ENCODE results near the gene ISG20.
A peak's percentile ranks its signal among the peaks of the same experiment; 100 is the strongest.
"Not testable (repeated sequence)": the region's sequence is repeated elsewhere in the genome, so short reads cannot be mapped to it uniquely, and the experiment has no call there.

The ISG20 gene

DNA sequence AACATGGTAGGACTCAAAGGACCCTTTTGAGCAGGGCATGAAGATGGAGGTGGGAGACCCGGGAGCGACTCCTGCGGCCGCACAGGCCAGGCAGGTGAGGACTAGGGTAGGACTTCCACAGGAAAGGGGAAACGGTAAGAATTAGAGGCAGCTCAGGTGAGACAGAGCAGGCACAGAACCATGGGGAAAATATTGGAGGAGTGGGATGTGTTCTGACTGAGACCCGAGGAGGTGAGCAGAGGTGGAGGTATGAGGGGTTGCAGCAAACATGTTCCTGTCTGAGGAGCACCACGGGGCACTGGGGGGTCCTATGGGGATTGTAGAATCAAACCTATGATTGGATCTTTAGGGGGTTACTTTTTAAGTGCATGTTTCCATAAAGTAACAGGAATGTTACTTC lies 1.4 kb upstream of the ISG20 start:
- DNase-seq, result no peak

DNA sequence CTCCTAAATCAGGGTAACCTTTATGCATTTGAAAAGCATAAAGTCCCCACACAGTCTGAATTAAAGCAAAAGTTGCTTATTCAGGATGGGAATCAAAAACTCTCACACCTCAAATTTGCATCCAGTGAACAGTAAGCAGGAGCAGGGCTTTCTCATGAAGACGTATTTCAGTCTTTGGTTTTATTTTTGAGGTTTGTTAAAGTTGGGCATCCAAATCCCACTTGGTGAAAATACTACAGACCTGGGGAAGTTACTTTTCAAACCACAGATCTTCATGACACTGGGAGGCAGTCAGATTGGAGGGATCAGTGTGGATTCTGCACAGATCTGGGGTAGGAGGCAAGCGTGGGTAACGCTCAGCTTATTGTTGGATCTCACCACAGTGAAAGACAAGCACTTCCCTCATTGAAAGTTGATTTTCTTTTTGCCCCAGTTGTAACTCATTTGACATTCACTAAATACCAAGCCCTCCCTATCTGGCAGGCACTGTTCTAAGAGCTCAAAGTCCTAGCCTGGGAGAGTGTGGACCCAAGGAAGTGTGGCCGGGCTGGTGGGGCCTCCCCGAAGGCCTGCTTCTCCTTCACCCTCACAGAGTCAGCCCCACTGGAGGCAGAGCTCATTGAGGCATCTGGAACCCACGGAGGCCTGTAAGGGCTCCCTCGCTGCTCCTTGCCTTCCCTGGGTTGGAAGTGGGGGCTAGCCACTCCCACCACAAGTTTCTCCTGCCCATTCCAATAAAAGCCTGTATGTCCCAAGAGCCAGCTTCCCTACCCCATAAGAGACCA lies 783 bp upstream of the ISG20 start:
- DNase-seq, result no peak

DNA sequence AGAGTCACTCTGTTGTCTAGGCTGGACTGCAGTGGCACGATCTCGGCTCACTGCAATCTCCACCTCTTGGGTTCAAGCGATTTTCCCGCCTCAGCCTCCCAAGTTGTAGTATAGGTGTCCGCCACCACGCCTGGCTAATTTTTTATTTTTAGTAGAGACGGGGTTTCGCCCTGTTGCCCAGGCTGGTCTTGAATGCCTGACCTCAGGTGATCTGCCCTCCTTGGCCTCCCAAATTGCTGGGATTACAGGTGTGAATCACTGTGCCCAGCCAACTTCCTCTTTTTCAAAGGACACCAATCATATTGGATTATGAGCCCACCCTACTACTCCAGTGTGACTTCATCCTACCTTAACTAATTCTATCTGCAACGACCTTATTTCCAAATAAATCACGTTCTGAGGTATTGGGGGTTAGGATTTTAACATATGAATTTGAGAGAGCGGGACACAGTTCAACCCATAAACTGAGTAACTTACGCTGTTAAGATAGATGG lies 3.2 kb downstream of the ISG20 start:
- DNase-seq, result no peak

DNA sequence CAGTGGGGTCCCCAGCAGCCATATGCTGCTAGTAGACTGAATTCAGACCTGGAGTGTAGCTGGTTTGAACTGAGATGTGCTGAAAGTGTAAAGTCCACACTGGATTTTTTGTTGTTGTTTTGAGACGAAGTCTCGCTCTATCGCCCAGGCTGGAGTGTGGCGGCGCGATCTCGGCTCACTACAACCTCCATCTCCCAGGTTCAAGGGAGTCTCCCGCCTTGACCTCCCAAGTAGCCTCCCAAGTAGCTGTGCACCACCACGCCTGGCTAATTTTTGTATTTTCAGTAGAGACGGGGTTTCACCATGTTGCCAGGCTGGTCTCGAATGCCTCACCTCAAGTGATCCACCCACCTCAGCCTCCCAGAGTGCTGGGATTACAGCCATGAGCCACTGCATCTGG lies 3.7 kb downstream of the ISG20 start:
- not testable (repeated sequence) for DNase-seq

DNA sequence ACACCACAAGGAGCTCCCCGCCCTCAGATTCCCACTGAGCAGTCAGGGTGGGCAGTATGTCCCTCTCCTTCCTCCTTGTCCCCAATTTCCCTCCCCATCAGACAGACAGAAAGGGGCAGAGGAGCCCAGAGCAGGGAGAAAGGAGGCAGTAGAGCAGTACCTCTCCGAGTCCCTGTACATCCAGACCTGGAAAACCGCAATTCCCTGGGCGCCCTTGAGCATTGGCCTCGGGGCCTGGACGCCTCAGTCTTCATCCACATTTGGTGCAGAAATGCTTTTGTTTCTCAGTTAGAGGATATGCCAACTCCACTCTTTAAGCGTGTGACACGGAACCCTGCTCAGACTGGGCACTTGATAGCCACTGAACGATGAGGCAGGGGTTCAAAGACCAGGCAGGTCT lies 5.9 kb downstream of the ISG20 start:
- DNase-seq, result no peak

DNA sequence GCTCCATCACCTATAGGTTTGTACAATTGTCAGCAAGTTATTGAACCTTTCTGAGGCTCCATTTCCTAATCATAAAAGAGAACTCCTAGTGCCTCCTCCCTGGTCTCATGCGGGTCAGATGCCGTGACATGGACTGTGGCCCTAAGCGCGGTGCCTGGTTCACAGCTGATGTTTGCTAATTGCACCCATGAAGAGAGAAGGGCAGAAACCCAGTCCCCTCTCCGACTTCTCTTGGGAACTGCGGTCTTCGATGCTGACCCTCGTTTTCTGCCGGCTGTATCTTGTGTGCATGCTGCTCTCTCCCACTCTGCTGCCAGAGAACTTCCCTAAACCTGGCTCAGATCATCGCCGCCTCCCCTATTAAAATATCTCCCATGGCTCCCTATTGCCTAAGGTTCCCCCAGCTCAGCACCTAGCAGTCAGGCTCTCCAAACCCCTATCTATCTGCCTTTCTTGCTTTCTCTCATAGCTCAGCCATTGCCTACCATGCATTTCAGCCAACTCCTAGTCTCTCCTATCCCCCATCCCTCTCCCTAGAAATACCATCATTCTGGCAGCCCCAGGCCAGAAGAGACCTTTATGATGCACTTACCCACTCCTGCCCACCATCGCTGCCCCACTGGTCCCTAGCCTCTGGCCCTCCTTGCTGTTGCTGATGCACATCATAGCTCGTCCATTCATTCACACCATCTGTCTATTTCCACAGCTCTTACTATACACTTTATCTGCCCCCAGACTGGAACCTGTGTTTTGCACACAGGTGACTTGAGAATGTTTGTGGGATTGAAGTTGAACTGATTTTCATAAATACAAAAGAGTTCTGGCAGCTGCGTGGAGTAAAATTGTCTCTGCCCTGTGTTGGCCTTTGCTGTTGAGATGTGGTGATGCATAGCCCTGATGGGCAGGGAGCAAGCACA lies 6.6 kb downstream of the ISG20 start:
- DNase-seq, result peak in 1 of 2 experiments; percentile 1

DNA sequence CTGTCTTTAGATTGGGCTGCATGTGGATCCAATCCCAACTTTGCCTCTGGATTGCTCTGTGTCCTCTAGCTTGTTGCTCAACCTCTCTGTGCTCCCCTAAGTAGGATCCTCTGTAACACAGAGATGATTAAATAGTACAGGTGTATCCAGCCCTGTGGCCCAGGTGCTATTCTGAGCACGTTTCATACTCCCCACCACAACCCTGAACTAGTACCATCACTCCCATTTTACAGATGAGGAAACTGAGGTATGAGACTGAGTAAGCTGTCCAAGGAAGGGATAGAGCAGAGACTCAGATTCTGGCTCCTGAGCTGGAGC lies 7.2 kb downstream of the ISG20 start:
- DNase-seq, result peak in 1 of 2 experiments; percentile 1

DNA sequence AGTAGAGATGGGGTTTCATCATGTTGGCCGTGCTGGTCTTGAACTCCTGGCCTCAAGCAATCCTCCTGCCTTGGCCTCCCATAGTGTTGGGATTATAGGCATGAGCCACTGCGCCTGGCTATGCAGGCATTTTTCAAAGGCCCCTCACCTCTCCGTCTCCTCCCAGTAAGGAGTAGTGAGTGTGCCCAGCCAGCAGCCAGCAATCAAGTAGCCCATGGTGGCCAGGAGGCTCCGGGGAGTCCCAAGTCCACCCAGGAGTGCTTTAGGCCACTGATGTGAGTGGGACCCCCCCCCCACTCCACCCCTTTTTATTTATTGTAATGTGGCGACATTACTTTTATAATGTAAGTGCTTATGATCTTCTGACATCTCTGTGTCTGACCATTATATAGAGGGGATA lies 8.1 kb downstream of the ISG20 start:
- DNase-seq, result peak in 1 of 2 experiments; percentile 1

DNA sequence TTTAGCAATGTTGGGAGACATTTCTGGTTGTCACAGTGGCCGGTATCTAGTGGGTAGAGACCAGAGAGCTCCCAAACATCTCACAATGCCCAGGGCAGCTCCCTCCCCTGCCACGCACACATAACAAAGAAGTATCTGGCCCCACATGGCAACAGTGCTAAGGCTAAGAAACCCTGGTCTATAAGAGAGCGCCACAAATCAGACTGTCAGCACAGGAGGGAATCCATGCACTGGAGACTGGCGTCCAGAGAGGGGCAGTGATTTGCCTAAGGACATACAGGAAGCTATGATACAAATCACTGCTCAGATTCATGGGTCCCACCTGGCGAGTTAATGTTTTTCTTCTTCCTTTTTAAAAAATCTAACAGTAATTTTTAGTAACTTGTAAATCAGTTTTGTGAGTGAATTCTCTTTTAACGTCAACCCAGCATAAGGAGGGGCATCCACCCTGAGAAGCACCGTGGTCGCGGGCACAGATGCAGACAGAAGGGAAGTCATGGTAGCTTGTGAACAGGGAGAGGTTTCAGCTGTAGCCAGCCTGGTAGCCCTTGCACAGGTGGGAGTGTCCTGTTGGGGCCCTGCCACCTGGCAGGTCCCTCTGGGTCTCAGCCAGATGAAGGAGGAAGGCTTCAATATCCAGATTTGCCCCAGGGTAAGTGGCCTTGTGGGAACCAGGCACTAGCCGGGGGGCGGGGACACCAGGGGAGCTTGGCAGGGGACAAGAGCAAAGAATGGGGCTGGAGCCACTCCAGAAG lies 8.7 kb downstream of the ISG20 start:
- DNase-seq, result peak in 1 of 2 experiments; percentile 2

DNA sequence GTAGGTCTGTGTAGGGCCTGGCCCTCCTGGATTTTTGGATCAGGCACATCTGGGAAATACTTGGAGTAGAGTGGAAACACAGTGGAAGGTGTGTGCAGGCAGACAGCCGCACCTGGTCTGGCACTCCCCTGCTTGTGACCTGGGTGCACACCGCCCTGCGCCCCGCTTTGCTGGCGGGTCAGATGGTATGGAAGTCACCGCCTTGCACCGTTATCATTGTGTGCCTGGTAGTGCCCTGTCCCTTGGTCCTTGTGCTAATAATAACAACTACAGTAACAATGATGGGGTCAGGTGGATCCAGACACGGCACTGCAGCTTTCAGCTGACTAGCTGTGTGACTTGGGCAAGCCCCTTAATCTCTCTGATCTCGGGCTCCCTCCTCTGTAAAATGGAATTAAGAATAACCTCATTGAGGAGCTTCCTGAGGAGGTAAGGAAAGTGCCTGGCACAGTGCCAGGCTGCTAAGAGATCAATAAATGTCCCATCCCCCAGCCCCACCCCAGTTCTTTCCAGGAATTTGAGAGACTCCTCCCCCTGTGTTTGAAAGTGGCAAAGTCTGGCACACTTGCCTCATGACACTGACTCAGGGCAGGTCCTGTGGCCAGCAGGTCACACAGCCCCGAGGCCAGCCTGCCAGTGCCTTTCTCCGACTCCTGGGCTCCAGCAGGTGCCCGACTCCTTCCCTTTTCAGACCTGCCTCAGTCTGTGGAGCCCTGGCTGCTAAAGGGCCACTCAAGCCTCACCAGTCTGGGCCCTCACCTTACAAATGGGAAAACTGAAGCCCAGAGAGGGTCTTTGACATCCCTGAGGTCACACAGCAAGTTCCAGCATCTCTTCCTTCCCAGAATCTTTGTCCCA lies 9.8 kb downstream of the ISG20 start:
- DNase-seq, result peak; percentile 28 to 44

DNA sequence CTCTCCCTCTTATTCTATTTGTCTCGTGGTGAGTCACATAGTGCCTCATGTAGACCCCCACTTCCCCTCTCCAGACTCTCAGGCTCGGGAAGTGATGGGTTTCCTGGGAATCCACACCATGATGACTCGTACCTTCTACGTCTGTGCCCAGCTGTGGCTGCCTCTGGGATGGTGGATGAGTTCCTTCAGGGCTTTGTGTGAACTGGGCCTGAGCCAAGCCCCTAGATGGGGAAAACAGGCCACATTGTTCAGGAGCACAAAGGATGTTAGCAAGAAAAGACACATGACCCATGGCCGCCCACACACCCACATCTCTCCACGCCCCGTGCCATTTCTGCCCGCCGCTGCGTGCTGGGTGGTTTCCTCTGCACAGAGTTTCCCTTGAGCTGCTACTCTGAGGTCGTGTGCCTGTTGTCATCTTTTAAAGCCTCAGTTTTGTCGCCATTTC lies 10.5 kb downstream of the ISG20 start:
- DNase-seq, result peak; percentile 76 to 85

DNA sequence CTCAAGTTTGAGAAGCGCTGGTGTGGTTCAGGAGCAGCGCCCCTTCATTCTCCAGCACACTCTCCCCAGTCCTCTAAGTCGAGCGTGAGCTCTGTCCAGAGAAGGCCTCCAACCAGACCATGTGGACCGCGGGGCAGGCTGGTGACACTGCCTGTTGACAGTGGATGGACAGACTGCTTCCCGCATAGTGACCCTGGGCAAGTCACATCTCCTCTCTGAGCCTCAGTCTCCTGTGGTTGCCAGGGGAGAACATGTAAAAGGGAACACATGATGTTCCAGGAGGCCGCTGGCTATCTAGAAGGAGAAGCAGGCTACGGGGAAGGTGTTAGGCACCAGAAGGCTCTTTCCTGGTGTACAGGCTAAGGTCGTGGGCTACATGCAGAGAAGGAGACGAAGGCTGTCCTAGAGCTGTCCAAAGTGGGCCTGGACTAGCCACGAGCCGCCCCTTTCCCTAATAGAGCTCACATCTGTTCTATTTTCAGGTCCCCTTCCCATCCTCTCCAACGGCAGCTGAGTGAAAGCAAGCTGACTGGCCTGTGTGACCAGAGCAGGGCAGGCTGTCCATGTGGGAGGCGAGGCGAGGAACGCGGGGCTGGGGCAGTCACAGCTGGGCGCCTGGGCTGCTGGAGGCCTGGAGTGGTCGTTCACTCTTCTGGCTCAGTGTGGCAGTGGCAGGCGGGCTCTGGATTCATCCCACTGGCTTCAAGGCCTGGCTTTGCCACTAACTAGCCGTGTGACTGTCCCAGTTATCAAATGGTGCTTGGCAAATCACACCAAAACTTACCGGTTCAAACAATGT lies 11.1 kb downstream of the ISG20 start:
- DNase-seq, result no peak

DNA sequence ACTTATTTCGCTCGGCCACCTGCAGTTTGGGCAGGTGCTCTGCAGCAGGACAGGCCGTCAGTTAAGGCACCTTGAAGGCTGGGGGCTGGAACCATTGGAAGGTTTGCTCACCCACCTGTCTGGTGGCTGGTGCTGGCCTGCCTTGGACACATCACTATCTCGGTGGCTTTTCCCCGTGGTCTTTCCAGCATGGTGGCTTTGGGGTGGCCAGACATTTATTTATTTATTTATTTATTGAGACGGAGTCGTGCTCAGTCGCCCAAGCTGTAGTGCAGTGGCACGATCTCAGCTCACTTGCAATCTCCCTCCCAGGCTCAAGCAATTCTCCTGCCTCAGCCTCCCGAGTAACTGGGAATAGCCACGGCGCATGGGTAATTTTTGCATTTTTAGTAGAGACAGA lies 11.7 kb downstream of the ISG20 start:
- DNase-seq, result peak in 1 of 2 experiments; percentile 2

DNA sequence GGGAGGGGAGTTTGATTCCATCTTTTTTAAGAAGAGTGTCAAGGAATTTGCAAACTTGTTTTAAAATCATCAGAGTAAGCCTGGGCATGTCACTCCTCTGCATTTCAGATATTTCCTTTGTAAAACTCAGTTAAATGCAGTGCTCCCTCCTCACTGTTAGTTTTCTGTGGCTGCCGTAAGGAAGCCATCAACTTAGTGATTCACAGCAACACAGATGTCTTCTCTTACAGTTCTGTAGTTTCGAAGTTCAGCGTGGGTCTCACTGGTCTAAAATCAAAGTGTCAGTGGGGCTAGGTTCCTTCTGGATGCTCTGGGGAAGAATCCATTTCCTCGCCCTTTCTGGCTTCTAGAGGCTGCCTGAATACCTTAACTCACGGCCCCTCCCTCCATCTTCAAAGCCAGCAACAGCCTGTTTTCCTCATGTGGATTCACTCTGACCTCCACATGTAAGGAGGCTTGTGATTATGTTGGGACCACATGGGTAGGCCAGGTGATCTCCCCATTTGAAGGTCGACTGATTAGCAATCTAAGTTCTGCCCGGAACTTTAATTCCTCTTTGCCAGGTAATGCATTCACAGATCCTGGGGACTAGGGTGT lies 12.4 kb downstream of the ISG20 start:
- no peak for DNase-seq

DNA sequence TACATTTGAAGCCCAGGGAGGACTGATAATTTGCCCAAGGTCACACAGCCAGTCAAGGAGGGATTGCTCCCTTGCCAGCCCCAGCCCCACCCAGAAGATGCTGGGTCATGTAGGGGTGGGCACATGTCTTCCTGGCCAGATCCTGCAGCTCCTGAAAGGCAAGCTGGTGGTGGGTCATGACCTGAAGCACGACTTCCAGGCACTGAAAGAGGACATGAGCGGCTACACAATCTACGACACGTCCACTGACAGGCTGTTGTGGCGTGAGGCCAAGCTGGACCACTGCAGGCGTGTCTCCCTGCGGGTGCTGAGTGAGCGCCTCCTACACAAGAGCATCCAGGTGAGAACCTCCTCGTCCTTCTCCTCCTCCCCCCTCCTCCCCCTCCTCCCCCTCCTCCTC lies 13.2 kb downstream of the ISG20 start:
- DNase-seq, result peak in 1 of 2 experiments; percentile 2

DNA sequence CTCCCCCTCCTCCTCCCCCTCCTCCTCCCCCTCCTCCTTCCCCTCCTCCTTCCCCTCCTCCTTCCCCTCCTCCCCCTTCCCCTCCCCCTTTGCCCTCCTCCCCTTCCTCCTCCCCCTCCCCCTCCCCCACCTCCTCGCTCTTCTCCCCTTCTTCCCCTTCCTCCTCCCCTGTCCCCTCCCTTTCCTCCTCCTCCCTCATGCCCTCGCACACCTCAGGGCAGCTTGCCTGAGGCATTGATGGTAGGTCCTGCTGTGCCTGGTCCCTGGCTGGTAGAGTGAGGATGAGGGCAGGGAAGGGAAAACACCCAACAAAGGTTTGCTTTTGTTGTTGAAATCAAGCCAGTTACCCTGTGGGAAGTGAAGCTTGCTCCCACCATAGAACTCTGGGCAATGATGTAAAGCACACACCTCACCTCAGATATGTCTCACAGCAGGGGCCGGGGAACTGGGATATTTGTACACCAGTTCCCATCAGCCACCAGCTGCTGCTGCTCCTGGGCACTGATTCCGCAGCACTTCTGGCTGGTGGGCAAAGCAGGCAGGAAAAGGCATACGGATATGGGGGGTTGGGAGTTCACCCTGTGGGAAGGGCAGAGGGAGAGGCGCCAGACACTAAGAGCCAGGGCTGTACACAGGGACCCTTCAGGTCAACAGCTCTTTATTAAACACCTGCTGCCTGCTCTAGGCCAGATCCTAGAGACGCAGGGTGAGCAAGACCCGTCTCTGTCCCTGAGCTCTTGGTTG lies 13.8 kb downstream of the ISG20 start:
- DNase-seq, result peak in 1 of 2 experiments; percentile 2

DNA sequence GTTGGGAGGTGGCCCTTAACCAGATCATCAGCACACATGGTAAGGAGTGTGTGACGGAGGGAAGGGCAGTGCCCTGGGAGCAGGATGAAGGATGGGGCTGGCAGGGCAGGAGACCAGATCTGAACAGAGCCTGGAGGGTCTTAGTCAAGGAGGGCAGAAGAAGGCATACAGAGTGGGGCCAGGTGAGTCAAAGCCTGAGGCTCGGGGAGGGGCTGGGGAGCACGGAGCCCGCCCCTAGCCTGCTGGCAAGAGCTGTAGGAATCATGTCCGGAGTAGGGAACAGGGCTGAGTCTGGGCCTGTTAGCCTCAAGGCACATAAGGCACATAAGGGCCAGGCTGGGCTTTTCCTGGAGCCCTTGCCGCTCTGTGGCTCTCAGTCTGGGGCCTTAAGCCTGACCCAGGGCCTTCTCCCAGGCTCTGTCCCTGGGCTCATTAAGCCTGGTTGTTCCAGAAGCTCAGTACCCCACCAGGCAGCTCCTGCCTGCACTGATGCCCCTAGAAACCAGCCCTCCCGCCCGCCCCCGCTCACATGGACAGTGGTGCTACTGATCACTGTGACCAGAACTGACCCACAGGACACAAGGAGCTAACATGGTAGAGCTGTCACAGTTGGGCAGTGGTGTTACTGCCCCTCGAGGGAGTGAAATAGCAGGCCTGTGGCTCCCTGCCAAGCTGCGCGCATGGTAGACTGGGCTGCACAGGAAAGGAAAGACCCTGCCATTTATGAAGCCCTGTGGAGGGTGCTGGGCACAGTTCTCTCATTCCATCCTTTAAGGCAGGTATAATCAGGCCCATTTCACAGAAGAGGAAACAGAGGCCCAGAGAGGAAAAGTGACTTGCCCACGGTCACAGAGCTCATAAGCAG lies 14.6 kb downstream of the ISG20 start:
- DNase-seq, result peak in 1 of 2 experiments; percentile 2

DNA sequence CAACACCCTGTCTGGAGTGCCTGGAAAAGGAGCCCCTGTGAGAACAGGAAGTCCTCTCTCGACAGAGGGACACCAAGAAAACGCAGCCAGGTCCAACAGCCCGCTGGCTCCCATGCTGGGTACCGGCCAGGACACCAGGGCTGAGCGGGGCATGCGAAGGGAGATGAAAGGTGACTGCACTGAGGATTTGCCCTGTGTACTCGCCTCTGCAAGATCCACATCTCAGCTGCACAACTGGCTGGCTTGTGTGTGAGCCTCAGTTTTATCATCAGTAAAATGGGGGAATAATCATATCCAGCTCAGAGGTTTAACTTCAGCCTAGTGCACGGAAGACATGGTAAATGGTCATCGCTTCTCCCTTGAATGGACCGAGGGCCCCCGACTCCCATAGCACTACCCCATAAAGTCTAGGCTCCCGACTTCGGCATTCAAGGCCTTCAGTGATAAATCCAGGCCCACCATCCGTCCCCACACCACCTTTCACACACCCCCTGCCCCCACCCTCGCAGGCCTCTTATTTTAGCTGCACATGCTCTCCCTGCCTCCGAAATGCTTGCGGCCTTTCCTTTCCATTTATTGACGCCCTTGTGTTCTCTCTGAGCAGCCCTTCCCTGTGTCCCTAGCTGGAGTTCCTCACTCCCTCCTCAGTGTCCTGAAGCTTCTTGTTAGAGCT lies 15.8 kb downstream of the ISG20 start:
- DNase-seq, result no peak

Measured in activated CD4-positive, alpha-beta T cell treated with anti-CD3 and anti-CD28 coated beads, Interleukin-2, amount 50 U/mL, for 48 hours (primary cell).